K562 (cell line): ENCODE data around the gene SERPINF2. TPM values are rescaled to one million over a fixed set of nuclear protein-coding genes. Genes with fewer than 3 reads are reported as not detected.

Experiments
- ASH1L ChIP-seq: fragments of 450-650 bp; IDR thresholded peaks from 2 replicates; pipeline ENCODE4 v1.6.1; 2018; ENCODE audit warnings: borderline replicate concordance, mild to moderate bottlenecking, low read depth; ENCODE audit not compliant: partially characterized antibody
- CHD2 ChIP-seq: IDR thresholded peaks from 2 replicates; pipeline ENCODE4 v1.6.1; 2011; ENCODE audit warnings: low read depth, low read length
- GABPB1 ChIP-seq: sonication (generic); formaldehyde crosslinking; IDR thresholded peaks from 2 replicates; pipeline ENCODE4 v1.8.0; 2022; ENCODE audit warnings: mild to moderate bottlenecking, missing genetic modification reagents
- HCFC1 ChIP-seq: IDR thresholded peaks from 2 replicates; pipeline ENCODE4 v1.6.1; 2012; ENCODE audit warnings: low read depth, low read length, improper control_type of control experiment
- HNRNPK ChIP-seq: fragments of 200-400 bp; formaldehyde crosslinking; IDR thresholded peaks from one replicate; pipeline ENCODE4 v1.6.1; 2018; ENCODE audit warnings: mild to moderate bottlenecking, low read depth, low read length; ENCODE audit not compliant: poor library complexity, severe bottlenecking
- POU5F1 ChIP-seq: fragments of 150-350 bp; IDR thresholded peaks from 2 replicates; pipeline ENCODE4 v1.6.1; 2014; ENCODE audit warnings: borderline replicate concordance, low read length, low read depth, mild to moderate bottlenecking; ENCODE audit not compliant: partially characterized antibody
- RAD21 ChIP-seq, 2 experiments: fragments of 250-450 bp in 1 of 2; fragments of 450-650 bp in 1 of 2; sonication (Bioruptor Pico) in 1 of 2; formaldehyde crosslinking in 1 of 2; IDR thresholded peaks in 1 of 2; conservative IDR thresholded peaks in 1 of 2; 2 replicates each; pipeline versions ENCODE4 v1.4.0 to v1.8.0; 2020 to 2022; ENCODE audit warnings: mild to moderate bottlenecking in 2 of 2, moderate library complexity in 1 of 2
- RAD51 ChIP-seq: fragments of 450-650 bp; IDR thresholded peaks from 2 replicates; pipeline ENCODE4 v1.7.1; 2016; ENCODE audit warnings: low read depth, mild to moderate bottlenecking, borderline replicate concordance
- ZKSCAN3 ChIP-seq: fragments of 250-450 bp; sonication (Bioruptor Pico); IDR thresholded peaks from 2 replicates; pipeline ENCODE4 v1.4.0; 2020
- ZNF239 ChIP-seq: fragments of 250-450 bp; sonication (Bioruptor Pico); IDR thresholded peaks from 2 replicates; pipeline ENCODE4 v1.4.0; 2020; ENCODE audit warnings: mild to moderate bottlenecking
- ZNF589 ChIP-seq: fragments of 200-800 bp; sonication (Bioruptor generic); IDR thresholded peaks from 2 replicates; pipeline ENCODE4 v1.6.1; 2016; ENCODE audit warnings: low read depth, missing genetic modification characterization, missing compliant biosample characterization
- polyA plus RNA-seq, 8 experiments: library from polyadenylated mRNA; depleted of rRNA in 4 of 8; stranded (reverse) in 5 of 8; unstranded in 3 of 8; fragments of >200 nt; fragmentation: Nextera tagmentation in 2 of 8; fragmentation: Illumina TruSeq in 1 of 8; extraction: Ambion mirVana in 2 of 8; extraction: Trizol in 1 of 8; gene quantifications; 2 replicates each; pipeline versions ENCODE4 v1.2.1 to v1.2.3, GENCODE V29; 2011 to 2014; ENCODE audit warnings: inconsistent platforms in 1 of 8, missing spikeins in 1 of 8
- total RNA-seq, 7 experiments: library from RNA; depleted of rRNA in 6 of 7; stranded (reverse); fragments of >200 nt in 6 of 7; fragmentation: Illumina TruSeq in 2 of 7; extraction: Trizol in 2 of 7; gene quantifications; 2 replicates each; pipeline versions ENCODE4 v1.2.1 to v1.2.3, GENCODE V29; 2011 to 2021; ENCODE audit warnings: low replicate concordance in 1 of 7
- TF ChIP-seq, protein P1 (sequence below), 2 experiments: fragments of 450-650 bp in 1 of 2; sonication (generic) in 1 of 2; formaldehyde crosslinking in 1 of 2; IDR thresholded peaks; 2 replicates each; pipeline versions ENCODE4 v1.7.1 to v1.9.0; 2016 to 2022; ENCODE audit warnings: inconsistent platforms in 1 of 2, mild to moderate bottlenecking in 1 of 2, missing genetic modification reagents in 1 of 2
- TF ChIP-seq, protein P2 (sequence below), 2 experiments: fragments of 450-650 bp; conservative IDR thresholded peaks; 2 replicates each; pipeline ENCODE4 v1.6.1; 2017; ENCODE audit warnings: mild to moderate bottlenecking in 2 of 2, moderate library complexity in 2 of 2
- TF ChIP-seq, protein P3 (sequence below): fragments of 450-650 bp; IDR thresholded peaks from 2 replicates; pipeline ENCODE4 v1.6.1; 2016; ENCODE audit warnings: antibody characterized with exemption

SERPINF2 gene
- total and polyA plus RNA-seq, 9 of the 15 experiments (the other 6 are each of a cell fraction or from before 2014, with no cell fraction given), result 0.22 TPM; not detected in 8

DNA sequence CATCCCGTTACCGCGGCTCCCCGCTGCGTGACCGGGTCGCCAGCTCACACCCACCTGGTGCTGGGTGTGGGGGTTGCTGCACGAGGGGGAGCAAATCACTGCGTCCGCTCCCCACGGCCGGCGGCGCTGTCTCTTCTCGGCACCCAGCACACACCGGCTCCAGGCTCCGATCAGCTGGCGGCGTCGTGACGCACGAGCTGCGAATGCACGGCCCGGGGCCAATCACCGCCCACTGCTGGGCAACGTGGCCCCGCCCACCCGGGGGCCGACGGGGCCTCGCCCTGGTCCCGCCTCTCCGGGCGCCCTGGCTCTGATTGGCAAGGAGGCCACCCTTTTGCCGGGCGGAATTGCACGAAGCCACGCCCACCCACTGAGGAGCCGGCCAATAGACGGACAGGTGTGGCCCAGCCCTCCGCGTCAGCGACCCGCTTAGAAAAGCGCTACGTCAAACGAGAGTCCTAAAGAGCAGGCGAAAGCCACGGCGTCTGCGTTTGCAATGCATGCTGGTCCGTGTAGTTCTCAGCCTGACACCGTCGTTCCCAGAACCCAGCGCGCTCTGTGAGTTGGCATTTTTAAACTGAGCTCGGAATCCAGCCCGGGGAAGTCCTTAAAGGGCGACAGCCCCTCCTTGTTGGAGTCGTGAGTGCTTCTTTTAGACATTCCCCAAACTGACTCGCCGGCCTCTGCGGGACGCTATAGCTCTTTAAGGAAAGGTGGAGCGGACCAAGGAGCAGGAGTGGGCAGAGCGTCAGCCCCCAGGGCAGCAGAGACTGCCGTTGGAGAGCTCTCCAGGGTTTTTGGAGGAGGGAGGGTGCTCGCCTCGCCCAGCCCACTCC is 26.4 kb upstream of the SERPINF2 start (continued):
- TF ChIP-seq, protein P1, sequence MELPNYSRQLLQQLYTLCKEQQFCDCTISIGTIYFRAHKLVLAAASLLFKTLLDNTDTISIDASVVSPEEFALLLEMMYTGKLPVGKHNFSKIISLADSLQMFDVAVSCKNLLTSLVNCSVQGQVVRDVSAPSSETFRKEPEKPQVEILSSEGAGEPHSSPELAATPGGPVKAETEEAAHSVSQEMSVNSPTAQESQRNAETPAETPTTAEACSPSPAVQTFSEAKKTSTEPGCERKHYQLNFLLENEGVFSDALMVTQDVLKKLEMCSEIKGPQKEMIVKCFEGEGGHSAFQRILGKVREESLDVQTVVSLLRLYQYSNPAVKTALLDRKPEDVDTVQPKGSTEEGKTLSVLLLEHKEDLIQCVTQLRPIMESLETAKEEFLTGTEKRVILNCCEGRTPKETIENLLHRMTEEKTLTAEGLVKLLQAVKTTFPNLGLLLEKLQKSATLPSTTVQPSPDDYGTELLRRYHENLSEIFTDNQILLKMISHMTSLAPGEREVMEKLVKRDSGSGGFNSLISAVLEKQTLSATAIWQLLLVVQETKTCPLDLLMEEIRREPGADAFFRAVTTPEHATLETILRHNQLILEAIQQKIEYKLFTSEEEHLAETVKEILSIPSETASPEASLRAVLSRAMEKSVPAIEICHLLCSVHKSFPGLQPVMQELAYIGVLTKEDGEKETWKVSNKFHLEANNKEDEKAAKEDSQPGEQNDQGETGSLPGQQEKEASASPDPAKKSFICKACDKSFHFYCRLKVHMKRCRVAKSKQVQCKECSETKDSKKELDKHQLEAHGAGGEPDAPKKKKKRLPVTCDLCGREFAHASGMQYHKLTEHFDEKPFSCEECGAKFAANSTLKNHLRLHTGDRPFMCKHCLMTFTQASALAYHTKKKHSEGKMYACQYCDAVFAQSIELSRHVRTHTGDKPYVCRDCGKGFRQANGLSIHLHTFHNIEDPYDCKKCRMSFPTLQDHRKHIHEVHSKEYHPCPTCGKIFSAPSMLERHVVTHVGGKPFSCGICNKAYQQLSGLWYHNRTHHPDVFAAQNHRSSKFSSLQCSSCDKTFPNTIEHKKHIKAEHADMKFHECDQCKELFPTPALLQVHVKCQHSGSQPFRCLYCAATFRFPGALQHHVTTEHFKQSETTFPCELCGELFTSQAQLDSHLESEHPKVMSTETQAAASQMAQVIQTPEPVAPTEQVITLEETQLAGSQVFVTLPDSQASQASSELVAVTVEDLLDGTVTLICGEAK (IDR thresholded peaks at IDR 0.05), result no peak
- TF ChIP-seq, protein P1 (CRISPR knock-in tag; IDR thresholded peaks at IDR 0.05), result no peak
- TF ChIP-seq, protein P2, sequence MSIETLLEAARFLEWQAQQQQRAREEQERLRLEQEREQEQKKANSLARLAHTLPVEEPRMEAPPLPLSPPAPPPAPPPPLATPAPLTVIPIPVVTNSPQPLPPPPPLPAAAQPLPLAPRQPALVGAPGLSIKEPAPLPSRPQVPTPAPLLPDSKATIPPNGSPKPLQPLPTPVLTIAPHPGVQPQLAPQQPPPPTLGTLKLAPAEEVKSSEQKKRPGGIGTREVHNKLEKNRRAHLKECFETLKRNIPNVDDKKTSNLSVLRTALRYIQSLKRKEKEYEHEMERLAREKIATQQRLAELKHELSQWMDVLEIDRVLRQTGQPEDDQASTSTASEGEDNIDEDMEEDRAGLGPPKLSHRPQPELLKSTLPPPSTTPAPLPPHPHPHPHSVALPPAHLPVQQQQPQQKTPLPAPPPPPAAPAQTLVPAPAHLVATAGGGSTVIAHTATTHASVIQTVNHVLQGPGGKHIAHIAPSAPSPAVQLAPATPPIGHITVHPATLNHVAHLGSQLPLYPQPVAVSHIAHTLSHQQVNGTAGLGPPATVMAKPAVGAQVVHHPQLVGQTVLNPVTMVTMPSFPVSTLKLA (conservative IDR thresholded peaks at IDR 0.05), result peak; percentile 87 to 95
- TF ChIP-seq HNRNPK (peak; percentile 97), GABPB1 (CRISPR knock-in tag) (peak; percentile 57), ZKSCAN3 (CRISPR knock-in tag) (no peak), HCFC1 (peak; percentile 92), ZNF589 (peak; percentile 30; the same call in 1 of the 2 replicates), RAD51 (peak; percentile 27; the same call in 1 of the 2 replicates), POU5F1 (no peak), RAD21 (CRISPR knock-in tag; conservative IDR thresholded peaks at IDR 0.05 in 1 of 2, IDR thresholded peaks at IDR 0.05 in 1 of 2) (peak in 1 of 2 experiments; percentile 14; a peak in 1 of 4 replicates), ZNF239 (no peak), ASH1L (peak; percentile 82), CHD2 (peak; percentile 82; the same call in 1 of the 2 replicates)
- TF ChIP-seq, protein P3, sequence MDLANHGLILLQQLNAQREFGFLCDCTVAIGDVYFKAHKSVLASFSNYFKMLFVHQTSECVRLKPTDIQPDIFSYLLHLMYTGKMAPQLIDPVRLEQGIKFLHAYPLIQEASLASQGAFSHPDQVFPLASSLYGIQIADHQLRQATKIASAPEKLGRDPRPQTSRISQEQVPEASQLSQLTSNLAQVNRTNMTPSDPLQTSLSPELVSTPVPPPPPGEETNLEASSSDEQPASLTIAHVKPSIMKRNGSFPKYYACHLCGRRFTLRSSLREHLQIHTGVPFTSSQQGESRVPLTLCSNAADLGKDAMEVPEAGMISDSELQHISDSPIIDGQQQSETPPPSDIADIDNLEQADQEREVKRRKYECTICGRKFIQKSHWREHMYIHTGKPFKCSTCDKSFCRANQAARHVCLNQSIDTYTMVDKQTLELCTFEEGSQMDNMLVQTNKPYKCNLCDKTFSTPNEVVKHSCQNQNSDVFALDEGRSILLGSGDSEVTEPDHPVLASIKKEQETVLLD, result 0 out of 2 replicates have a peak, but pooled peaks have one; percentile 12
